Stimulated activated CD8-positive, alpha-beta memory T cell treated with anti-CD3 and anti-CD28 coated beads, Interleukin-12 subunit alpha, Interleukin-12 subunit beta, amount 100 ng/mL, for 24 hours (primary cell): ENCODE measurements around the gene PDE6D.
"Not testable (repeated sequence)": the region's sequence is repeated elsewhere in the genome, so short reads cannot be mapped to it uniquely, and the experiment has no call there.

ENCODE experiments used
- DNase-seq: peaks from one replicate; pipeline ENCODE4 v3.0.0-alpha.2; 2020; ENCODE audit errors: extremely low read depth

PDE6D gene

DNA sequence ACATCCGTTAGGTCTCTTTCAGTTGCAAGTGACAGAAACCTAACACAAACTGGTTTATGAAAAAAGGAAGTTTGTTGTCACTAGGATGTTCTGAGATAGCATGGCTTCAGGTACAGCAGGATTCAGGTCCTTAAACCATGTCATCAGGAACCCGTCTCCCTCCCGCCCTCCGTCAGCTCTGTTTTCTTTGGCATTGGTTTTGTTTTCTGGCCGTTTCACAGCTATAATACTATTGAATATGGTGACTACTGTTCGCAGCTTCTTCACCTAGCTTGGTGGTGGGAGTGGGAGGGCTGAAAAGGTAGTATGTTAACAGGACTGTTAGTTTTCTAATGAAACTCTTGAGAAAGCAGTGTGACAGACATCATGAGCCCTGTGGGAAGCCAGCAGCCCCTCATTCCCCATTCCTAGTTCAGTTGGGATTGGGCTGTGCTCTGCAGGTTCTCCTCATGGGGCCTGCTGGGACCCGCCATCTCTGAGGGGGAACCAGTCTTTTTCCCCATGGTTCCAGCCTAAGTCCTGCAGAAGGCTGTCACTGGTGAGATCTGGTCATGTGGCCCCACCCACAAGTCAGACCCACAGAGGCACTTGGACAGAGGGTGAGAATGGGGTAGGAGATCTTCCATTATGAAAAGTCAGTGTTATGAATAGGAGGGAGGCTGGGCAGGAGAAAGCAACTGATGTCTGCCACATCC, 60.6 kb downstream of the PDE6D start:
- no peak for DNase-seq

DNA sequence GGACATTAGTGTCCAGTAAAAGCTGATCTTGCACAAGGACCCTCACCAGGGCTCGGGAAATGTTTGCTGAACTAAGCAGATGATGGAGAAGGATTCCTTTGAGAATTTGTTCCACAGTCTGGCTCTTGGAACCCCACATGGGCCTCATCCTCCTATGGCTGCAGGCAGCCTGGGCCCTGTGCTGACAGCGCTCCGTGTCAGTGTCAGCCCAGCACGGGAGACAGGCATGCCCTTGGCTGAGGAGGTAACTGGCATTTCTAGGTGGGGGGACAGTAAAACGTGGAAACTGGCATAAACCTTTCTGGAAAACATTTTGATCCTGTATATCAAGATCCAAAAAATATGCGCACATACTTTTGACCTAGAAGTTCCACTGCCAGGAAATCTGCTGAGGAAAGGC, 62.3 kb downstream of the PDE6D start:
- no peak for DNase-seq

- DNase-seq, result no peak
Measured at GRCh38 chr2:231717281-231718171, 63.6 kb downstream of the PDE6D start.

DNA sequence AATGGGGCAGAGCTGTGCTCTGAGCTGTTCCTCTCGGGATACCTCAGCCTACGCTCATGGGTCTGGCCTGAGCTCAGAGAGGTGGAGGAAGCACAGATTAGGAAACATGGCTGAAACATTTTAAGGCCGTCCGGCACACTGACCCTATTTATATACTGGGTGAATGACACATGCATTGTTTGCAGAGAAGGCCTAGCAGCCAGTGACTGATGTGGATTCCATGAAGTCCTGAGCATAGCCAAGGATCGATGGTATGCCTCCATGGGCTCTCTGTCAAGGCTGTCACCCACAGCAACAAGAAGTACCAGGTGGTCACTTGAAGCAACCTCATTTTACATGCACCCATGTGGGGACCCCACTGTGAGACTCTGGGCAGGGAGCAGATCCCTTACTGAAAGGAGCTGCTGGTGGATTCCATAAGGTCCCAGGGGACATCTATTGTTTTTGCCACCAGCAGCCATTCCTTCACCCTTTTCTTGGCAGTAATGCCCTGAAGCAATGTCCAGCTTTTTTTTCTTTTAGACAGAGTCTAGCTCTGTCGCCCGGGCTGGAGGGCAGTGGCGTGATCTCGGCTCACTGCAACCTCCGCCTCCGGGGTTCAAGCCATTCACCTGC, 64.3 kb downstream of the PDE6D start:
- DNase-seq, result no peak

DNA sequence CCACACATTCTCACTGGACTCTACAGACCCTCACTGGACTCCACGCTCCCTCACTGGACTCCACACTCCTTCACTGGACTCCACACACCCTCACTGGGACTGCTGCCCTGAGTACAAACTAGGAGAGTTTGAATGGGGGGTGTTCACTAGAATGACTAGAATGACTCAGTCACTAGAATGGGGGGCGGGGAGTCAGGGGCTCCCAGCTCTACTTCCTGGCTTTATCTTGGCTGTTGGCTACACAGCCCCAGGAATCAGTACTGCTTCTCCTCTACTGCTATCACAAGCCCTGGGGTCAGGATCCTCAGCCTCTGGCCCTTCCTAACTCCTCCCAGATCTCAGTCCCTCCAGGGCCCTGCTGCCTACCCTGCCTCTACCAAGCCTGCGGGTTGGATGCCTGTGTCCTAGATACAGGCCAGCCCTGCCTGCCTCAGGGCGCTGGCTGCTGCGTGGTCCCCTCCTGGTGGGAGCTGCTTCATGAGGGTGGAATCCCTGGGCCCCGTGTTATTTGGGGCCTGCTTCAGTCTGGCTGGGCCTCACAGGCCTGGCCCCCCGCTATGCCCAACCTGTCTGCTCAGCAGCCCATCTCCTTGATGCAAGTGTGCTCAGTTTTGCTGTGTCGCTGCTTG, 65.0 kb downstream of the PDE6D start:
- no peak for DNase-seq

DNA sequence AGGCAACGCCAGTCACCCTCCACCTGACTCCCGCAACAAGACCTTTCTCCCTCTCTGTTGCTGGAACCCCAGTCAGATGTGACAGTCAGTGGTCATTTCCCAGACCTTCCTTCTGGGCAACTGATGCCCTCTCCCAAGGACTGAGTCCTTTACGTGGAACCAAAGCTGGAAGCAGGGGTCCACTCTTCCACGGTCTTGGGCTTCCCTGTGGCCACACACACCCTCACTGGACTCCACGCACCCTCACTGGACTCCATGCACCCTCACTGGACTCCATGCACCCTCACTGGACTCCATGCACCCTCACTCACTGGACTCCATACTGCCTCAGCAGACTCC, 65.6 kb downstream of the PDE6D start:
- no peak for DNase-seq

DNA sequence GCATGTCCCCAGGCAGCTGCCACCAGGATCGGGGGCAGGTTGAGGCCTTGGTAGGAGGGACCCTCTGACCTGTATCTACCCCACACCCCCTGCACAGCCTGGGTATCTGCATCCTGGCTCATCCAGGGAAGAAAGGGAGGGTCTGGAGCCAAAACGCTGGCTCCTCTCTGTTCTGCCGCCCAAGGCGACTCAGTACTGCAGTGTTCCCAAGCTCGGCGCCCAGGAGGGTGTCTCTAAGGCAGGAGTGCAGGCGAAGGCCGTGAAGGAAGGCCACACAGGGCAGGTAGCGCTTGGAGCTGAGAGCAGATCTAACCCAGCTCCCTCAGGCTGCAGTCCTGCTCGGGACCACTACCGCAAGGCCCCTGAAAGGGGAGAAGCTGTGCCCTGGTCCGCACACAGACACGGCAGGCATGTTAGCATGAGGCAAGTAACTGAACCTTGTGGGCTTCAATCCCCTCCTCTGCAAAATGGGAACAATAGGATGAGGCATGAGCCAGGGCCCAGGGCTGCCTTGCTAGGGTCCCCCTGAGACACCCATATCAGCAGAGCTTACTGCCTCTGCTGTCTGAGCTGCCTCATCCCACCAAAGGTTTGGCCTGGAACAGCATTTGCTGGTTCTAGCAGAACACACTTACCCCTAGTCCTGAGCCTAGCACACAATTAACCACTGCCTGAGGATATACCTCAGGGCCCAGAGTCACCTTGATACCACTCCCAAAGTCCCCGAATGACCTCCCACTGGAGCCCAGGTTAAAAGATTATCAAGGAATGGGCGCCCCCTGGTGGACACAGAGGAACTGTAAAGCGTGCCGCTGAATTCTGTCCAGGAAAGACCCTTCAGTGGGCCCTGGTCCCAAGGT, 66.2 kb downstream of the PDE6D start:
- no peak for DNase-seq

DNA sequence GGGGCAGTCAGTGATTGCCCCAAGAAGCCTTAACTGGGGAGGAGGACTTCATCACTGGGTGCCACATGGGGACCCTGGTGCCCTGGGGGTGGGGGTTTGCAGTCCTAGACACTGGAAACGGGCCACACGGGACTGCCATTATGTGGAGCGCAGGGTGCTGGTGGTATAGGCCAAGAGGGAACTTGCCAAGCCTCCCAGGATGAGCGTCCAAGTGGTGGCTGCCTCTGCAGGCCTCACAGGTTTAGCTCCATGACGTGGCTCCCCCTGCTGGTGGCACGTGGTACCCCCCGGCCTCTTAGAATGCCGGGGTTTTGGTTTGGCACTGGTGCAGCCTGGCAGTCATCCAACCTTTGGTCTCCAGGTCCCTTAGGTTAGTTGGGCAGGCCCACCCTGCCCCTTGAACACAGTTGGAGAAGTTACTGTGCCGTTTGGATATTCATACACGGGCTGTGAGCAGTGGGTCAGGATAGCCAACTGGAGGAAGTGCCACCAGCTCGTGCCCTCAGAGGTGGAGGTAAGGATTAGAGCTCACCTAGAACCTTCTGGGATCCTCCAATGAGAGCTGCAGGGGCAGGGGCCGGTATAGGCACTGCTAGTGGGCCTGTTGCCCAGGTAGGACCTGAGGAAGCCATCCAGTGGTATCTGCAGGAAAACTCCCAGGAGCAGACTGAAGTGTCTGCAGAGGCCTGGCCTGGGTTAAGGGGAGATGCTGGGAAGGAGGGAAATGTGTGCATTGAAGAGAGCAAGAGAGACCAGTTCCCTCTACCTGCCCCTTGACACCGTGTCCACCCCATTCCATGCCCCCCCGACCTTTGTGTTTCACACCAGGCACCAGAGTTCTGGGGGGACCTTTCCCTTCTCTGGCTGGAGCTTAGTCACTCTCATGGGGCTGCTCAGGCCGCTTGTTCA, 67.1 kb downstream of the PDE6D start:
- peak; percentile 71 for DNase-seq

- DNase-seq, result not testable (repeated sequence)
Measured at GRCh38 chr2:231713406-231713729, 67.7 kb downstream of the PDE6D start.

DNA sequence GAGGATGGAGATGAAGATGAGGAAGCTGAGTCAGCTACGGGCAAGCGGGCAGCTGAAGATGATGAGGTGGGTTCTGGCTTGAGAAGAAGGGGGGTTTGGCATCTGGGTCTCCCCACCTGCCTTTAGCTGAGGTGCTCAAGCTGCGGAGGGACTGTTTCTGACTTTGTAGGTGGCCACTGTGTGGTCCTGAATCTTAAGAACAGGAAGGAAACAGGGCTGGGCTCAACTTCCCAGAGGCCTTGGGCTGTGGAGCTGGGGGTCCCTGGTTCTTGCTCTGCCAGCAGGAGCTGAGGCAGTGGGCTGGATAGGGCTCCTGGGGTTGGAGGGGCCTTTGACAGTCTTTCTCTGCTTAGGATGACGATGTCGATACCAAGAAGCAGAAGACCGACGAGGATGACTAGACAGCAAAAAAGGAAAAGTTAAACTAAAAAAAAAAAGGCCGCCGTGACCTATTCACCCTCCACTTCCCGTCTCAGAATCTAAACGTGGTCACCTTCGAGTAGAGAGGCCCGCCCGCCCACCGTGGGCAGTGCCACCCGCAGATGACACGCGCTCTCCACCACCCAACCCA, 68.5 kb downstream of the PDE6D start:
- DNase-seq, result not testable (repeated sequence)

GRCh38 chr2:231711677-231712450, 69.2 kb downstream of the PDE6D start:
- no peak for DNase-seq

GRCh38 chr2:231710799-231711676, 70.0 kb downstream of the PDE6D start:
- DNase-seq, result no peak

DNA sequence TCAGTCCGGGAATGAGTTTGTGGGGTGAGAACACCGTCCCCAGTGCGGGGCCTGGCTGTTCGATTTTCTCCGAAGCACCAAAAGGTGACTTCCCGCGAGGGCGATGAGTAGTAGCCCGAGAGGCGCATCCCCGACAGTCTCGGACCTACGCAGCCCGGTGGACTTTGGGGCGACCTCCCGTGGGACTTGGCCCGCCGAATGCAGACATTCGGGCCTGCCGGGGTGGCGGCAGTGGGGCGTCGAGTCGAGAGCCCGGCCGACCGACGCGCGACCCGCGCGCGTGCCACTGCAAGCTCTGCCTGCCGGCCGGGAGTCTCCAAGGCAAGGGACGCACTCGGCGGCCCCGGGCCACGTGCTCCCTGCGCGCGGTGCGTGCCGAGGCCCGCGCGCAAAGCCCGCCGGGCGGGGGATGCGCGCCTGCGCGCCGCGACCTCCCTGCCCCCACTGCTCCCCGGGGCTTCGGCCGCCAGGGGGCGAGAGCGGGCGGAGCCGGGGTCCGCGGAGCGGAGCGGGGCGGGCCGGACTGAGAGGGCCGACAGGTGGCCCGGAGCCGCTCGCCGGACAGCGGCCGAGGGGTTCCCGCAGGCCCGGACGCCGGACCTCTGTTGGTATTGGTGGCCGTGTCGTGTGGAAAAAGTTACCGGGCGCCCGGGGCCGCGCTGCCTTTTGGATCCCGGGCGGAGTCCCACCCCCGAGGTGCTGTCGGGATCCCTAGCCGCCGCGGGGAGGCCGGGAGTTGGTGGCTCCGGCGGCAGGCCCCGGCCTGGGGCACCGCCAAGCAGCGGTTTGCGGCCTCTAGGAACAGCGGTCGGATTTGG, 70.9 kb downstream of the PDE6D start:
- peak; percentile 58 for DNase-seq

DNA sequence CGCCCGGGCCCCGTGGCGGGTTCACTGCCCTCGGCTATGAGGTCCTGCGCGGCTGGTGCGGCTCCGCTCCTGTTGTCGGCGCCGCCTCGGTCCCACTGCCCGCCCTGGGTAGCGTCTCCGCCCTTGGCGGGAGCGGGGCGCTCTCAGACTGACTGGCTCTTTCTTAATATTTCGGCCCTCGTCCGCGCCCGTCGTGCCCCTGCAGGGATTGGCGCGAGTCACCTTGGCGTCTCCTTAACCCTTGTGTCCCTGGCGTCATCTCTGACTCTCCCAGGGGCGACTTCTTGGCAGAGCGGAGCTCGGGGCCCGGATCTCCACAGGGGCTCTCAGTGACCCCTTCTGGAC, 71.5 kb downstream of the PDE6D start:
- no peak for DNase-seq

- no peak for DNase-seq
Measured at GRCh38 chr2:231708773-231709635, 72.1 kb downstream of the PDE6D start.

DNA sequence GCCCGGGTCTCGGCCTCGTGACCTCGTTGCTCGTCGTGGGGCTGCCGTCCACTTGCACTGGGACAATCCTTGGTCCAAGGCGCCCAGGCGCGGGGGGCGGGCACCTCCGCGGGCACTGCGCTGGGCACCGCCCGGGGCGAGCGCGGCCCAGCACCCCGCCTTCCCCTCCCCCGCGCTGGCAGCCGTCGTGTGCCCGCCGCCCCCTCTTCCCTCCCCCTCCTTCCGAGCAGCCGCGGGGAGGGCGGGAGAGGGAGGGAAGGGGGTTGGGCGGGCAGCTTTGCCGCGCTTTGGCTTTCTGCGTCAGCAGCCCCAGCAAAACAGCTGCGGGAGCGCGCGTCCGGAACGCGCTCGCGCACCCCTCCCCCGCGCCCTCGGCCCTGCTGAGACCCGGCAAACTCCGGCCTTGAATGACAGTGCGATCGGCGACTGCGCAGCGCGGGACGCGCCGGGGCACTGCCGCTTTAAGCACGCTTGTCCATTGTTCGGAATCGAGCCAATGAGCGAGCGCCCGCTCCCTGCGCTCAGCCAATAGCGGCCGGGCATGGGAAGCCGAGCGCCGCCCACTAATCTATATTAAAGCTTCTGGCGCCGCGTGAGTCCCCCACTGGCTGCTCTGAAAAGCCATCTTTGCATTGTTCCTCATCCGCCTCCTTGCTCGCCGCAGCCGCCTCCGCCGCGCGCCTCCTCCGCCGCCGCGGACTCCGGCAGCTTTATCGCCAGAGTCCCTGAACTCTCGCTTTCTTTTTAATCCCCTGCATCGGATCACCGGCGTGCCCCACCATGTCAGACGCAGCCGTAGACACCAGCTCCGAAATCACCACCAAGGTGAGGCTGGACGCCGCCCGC, 72.9 kb downstream of the PDE6D start, which contains the start of gene PTMA:
TSS of gene PTMA (plus strand) at position 599 of the 846 bp plus-strand sequence. CDS start at position 781, 182 bp downstream.
- DNase-seq, result peak; percentile 97
